IMR-90 (cell line): Measurements from ENCODE around the gene SCN8A.

Experiments used
- CEBPB ChIP-seq: IDR thresholded peaks from 2 replicates; pipeline ENCODE4 v1.6.1; 2012; ENCODE audit warnings: low read depth, low read length, improper control_type of control experiment
- CTCF ChIP-seq: conservative IDR thresholded peaks from 2 replicates; pipeline ENCODE4 v1.5.1; 2012; ENCODE audit warnings: mild to moderate bottlenecking, low read depth, low read length, improper control_type of control experiment
- NFE2L2 ChIP-seq: fragments of 150-350 bp; IDR thresholded peaks from 2 replicates; pipeline ENCODE4 v1.6.1; 2016; ENCODE audit warnings: low read depth, mild to moderate bottlenecking, low read length
- POLR2A ChIP-seq: IDR thresholded peaks from 2 replicates; pipeline ENCODE4 v1.6.1; 2012; ENCODE audit warnings: mild to moderate bottlenecking, low read depth, low read length
- RAD21 ChIP-seq: IDR thresholded peaks from 2 replicates; pipeline ENCODE4 v1.6.1; 2012; ENCODE audit warnings: low read length, improper control_type of control experiment
- RFX5 ChIP-seq: IDR thresholded peaks from 2 replicates; pipeline ENCODE4 v1.8.0; 2012; ENCODE audit warnings: low read depth, mild to moderate bottlenecking, low read length, moderate library complexity
- SMC3 ChIP-seq: fragments of 150-350 bp; IDR thresholded peaks from 2 replicates; pipeline ENCODE4 v1.6.1; 2016; ENCODE audit warnings: low read depth, mild to moderate bottlenecking, antibody characterized with exemption, low read length, moderate library complexity

DNA sequence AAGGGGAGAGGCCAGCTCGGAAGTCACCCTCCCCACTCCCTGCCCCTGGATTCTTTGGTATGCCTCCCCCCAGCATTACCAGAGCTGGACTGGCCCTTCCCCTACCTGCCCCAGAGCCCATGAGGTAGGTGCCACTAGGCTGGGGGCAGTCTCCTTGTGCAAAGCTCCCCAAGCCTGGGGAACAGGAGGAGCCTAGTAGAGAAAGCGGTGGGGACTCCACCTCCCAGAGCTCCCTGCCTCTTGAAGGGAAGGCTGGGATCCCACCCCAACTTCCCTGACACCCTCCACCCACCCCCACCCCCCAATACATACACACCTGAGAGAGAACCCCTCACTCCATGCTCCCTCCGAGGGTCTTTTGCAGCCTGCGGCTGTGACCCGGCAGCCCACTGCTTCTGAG, 227.1 kb downstream of the SCN8A start:
- TF ChIP-seq POLR2A (no peak), CTCF (no peak), RAD21 (no peak), RFX5 (no peak), CEBPB (no peak), NFE2L2 (no peak), SMC3 (no peak)
